Measurements from ENCODE around the gene UBE2B.
A peak's percentile ranks its signal among the peaks of the same experiment; 100 is the strongest.
"Not testable (repeated sequence)": the region's sequence is repeated elsewhere in the genome, so short reads cannot be mapped to it uniquely, and the experiment has no call there.

Gene UBE2B

DNA sequence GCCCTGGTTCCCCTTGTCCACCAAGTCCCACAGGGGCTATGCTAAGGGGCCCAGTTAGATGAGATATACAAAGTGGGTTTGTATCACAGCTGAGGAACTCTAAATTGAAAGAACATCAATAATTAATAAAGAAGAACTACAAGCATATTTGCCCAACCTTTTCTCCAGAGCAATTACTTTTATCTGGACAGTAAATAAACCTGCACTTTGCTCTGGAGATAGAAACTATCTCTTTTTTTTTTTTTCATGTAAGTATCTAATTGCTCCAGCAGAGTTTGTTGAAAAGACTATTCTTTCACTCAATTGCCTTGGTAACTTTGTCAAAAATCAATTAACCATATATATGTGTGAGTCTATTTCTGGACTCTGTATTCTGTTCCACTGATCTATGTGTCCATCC lies 46.3 kb downstream of the UBE2B start:
- DNase-seq (ENCODE audit: low read depth) = no peak
- TF ChIP-seq, protein P1, sequence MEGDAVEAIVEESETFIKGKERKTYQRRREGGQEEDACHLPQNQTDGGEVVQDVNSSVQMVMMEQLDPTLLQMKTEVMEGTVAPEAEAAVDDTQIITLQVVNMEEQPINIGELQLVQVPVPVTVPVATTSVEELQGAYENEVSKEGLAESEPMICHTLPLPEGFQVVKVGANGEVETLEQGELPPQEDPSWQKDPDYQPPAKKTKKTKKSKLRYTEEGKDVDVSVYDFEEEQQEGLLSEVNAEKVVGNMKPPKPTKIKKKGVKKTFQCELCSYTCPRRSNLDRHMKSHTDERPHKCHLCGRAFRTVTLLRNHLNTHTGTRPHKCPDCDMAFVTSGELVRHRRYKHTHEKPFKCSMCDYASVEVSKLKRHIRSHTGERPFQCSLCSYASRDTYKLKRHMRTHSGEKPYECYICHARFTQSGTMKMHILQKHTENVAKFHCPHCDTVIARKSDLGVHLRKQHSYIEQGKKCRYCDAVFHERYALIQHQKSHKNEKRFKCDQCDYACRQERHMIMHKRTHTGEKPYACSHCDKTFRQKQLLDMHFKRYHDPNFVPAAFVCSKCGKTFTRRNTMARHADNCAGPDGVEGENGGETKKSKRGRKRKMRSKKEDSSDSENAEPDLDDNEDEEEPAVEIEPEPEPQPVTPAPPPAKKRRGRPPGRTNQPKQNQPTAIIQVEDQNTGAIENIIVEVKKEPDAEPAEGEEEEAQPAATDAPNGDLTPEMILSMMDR (conservative IDR thresholded peaks at IDR 0.05; ENCODE audit: low read depth, low read length) = no peak
- H3K4me3 ChIP-seq (ENCODE audit: low read depth, low read length) = no peak overlapping the region

DNA sequence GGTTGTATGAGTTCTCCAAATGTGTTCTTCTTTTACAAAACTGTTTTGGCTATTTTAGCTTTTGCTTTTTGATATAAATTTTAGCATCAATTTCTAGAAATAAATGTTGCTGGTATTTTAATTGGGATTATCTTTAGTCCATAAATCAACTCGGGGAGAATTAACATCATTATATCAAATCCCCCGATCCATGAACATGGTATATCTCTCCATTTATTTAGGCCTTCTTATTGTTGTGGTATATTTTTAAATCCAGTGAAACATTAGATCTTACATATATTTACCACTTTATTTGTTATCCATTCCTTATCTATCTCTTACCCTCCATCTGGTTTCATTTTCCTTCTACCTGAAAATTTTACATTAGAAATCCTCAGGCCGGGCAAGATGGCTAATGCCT lies 47.6 kb downstream of the UBE2B start:
- TF ChIP-seq, protein P1 (conservative IDR thresholded peaks at IDR 0.05; ENCODE audit: low read depth, low read length) = no peak
- no peak for DNase-seq (ENCODE audit: low read depth)
- no peak overlapping the region for H3K4me3 ChIP-seq (ENCODE audit: low read depth, low read length)

DNA sequence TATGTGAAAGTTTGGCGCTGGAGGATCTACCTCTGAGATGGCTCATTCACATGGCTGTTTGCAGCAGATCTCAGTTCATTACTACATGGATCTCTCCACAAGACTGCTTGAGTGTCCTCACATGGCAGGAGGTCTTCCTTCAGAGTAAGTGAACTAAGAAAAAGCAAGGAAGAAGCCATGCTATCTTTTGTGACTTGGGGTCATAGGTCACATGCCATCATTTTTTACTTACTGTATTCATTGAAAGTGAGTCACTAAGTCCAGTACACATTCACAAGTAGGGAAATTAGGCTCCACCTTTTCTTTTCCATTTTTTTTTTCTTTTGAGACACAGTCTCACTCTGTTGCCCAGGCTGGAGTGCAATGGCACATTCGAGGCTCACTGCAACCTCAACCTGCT lies 49.0 kb downstream of the UBE2B start:
- TF ChIP-seq, protein P1 (conservative IDR thresholded peaks at IDR 0.05; ENCODE audit: low read depth, low read length) = no peak
- peak; percentile 70 for DNase-seq (ENCODE audit: low read depth)
- no peak overlapping the region for H3K4me3 ChIP-seq (ENCODE audit: low read depth, low read length)

DNA sequence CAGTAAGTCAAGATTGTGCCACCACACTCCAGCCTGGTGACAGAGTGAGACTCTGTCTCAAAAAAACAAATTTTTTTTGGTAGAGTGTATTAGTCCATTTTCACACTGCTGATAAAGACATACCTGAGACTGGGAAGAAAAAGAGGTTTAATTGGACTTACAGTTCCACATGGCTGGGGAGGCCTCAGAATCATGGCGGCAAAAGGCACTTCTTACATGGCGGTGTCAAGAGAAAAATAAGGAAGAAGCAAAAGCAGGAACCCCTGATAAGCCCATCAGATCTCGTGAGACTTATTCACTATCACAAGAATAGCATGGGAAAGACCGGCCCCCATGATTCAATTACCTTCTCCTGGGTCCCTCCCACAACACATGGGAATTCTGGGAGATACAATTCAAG lies 49.7 kb downstream of the UBE2B start:
- DNase-seq (ENCODE audit: low read depth); H3K4me3 ChIP-seq (ENCODE audit: low read depth, low read length): not testable (repeated sequence)

DNA sequence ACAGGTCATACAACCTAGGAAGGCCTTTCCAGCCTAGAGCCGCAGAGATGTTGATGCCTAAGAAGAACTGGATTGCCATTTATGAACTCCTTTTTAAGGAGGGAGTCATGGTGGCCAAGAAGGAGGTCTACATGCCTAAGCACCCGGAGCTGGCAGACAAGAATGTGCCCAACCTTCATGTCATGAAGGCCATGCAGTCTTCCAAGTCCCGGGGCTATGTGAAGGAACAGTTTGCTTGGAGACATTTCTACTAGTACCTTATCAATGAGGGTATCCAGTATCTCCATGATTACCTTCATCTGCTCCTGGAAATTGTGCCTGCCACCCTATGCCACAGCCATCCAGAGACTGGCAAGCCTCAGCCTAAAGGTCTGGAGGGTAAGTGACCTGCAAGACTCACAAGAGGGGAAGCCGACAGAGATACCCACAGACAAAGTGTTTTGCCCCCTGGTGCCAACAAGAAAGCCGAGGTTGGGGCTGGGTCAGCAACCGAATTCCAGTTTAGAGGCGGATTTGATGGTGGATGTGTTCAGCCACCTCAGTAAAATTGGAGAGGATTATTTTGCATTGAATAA lies 51.5 kb downstream of the UBE2B start:
- H3K4me3 ChIP-seq (ENCODE audit: low read depth, low read length) = no peak overlapping the region
- TF ChIP-seq, protein P1 (conservative IDR thresholded peaks at IDR 0.05; ENCODE audit: low read depth, low read length) = no peak
- DNase-seq (ENCODE audit: low read depth) = no peak

DNA sequence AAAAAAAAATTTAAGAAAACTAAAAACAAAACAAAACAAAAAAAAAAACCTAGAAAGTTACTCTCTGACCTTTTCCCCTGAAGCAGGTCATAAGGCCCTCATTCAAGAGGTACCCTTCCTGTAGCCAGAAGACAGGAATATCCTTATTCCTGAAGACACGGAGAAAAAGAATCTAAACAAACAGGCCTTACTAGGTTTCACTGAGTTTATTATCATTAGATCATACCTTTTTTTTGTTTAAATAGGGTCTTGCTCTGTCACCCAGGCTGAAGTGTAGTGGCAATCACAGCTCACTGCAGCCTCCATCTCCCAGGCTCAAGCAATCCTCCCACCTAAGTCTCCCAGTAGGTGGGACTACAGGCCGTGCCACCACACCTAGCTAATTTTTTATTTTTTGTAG lies 52.0 kb downstream of the UBE2B start:
- TF ChIP-seq, protein P1 (conservative IDR thresholded peaks at IDR 0.05; ENCODE audit: low read depth, low read length) = no peak
- DNase-seq (ENCODE audit: low read depth) = no peak
- no peak overlapping the region for H3K4me3 ChIP-seq (ENCODE audit: low read depth, low read length)

DNA sequence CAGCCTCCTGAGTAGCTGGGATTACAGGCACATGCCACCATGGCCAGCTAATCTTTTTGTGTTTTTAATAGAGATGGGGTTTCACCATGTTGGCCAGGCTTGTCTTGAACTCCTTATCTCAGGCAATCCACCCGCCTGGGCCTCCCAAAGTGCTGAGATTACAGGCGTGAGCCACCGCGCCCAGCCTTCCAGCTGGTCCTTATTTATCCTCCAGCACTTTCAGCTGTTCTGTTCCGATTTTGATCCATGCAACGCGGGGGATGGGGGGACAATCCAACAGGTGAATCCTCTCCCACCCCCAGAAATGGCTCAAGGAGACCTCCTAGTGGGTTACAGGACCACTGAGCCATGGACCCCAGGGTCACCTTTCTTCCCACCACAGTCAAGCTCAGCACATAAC lies 55.0 kb downstream of the UBE2B start:
- TF ChIP-seq, protein P1 (conservative IDR thresholded peaks at IDR 0.05; ENCODE audit: low read depth, low read length) = no peak
- DNase-seq (ENCODE audit: low read depth) = no peak
- H3K4me3 ChIP-seq (ENCODE audit: low read depth, low read length) = no peak overlapping the region

Measured in choroid plexus epithelial cell (primary cell).